Measurements from ENCODE around the gene SLC1A7. TPM values are rescaled to one million over a fixed set of nuclear protein-coding genes. Genes with fewer than 3 reads are reported as not detected.

The SLC1A7 gene
- total RNA-seq, 1 experiment from 2014 or later, result not detected

GRCh38 chr1:53107570-53108322 is 34.7 kb downstream of the SLC1A7 start:
- Histone ChIP-seq H3K27me3 (ENCODE audit: low read length) (no peaks in the 10 kb centered on the region), H4K20me1 (ENCODE audit: insufficient read depth, low read depth, low read length) (no peaks in the 10 kb centered on the region), H3K9me3 (ENCODE audit: low read length) (no peaks in the 10 kb centered on the region), H3K4me3 (ENCODE audit: low read length) (no peak overlapping the region), H3K27ac (ENCODE audit: low read length) (no peak overlapping the region), H3K4me1 (ENCODE audit: low read length) (peaks cover 12% of the 10 kb centered on the region), H3K9me2 (replicated peaks; ENCODE audit: insufficient read depth, low read length) (no peaks in the 10 kb centered on the region), H3K9ac (ENCODE audit: low read length) (no peak overlapping the region), H3K4me2 (ENCODE audit: low read depth, low read length, poor library complexity, severe bottlenecking) (no peak overlapping the region), H3K79me2 (ENCODE audit: low read length) (no peaks in the 10 kb centered on the region), H3K36me3 (ENCODE audit: insufficient read depth, low read length) (no peaks in the 10 kb centered on the region), H2AFZ (ENCODE audit: low read length) (no peak overlapping the region)
- DNase-seq, result no peak

DNA sequence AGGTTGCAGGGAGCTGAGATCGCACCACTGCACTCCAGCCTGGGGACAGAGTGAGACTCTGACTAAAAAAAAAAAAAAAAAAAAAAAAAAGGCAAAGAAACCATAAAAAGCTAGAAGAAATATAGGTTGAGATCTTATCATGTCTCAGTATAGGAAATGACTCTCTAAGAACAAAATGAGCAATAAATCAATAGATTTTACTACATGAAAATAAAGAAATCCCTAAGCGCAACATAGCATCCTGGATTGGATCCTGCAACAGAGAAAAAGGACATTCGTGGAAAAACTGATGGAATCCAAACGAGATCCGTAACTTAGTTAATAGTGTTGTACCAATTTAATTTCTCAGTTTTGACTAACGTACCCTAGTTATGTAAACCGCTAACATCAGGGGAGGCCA is 35.3 kb downstream of the SLC1A7 start:
- no peak overlapping the region for H3K4me3 ChIP-seq (ENCODE audit: low read length)
- H4K20me1 ChIP-seq (ENCODE audit: insufficient read depth, low read depth, low read length), result no peaks in the 10 kb centered on the region
- DNase-seq, result no peak
- H3K9me3 ChIP-seq (ENCODE audit: low read length), result no peaks in the 10 kb centered on the region
- no peak overlapping the region for H3K27ac ChIP-seq (ENCODE audit: low read length)
- H3K4me2 ChIP-seq (ENCODE audit: low read depth, low read length, poor library complexity, severe bottlenecking), result no peak overlapping the region
- H3K9me2 ChIP-seq (replicated peaks; ENCODE audit: insufficient read depth, low read length), result no peaks in the 10 kb centered on the region
- H2AFZ ChIP-seq (ENCODE audit: low read length), result no peak overlapping the region
- no peak overlapping the region for H3K9ac ChIP-seq (ENCODE audit: low read length)
- no peaks in the 10 kb centered on the region for H3K36me3 ChIP-seq (ENCODE audit: insufficient read depth, low read length)
- no peaks in the 10 kb centered on the region for H3K79me2 ChIP-seq (ENCODE audit: low read length)
- peaks cover 12% of the 10 kb centered on the region for H3K4me1 ChIP-seq (ENCODE audit: low read length)
- H3K27me3 ChIP-seq (ENCODE audit: low read length), result no peaks in the 10 kb centered on the region

- Histone ChIP-seq H3K9me2 (replicated peaks; ENCODE audit: insufficient read depth, low read length) (no peaks in the 10 kb centered on the region), H3K4me2 (ENCODE audit: low read depth, low read length, poor library complexity, severe bottlenecking) (no peak overlapping the region), H3K9ac (ENCODE audit: low read length) (no peak overlapping the region), H3K27ac (ENCODE audit: low read length) (no peak overlapping the region), H4K20me1 (ENCODE audit: insufficient read depth, low read depth, low read length) (no peaks in the 10 kb centered on the region), H3K9me3 (ENCODE audit: low read length) (peaks cover 23% of the 10 kb centered on the region), H3K79me2 (ENCODE audit: low read length) (no peaks in the 10 kb centered on the region), H3K4me3 (ENCODE audit: low read length) (no peak overlapping the region), H3K36me3 (ENCODE audit: insufficient read depth, low read length) (no peaks in the 10 kb centered on the region), H3K4me1 (ENCODE audit: low read length) (no peaks in the 10 kb centered on the region), H2AFZ (ENCODE audit: low read length) (no peak overlapping the region), H3K27me3 (ENCODE audit: low read length) (no peaks in the 10 kb centered on the region)
- DNase-seq, result no peak
Measured at GRCh38 chr1:53104289-53104913, 38.0 kb downstream of the SLC1A7 start.

GRCh38 chr1:53094533-53094919 is 47.9 kb downstream of the SLC1A7 start:
- H2AFZ ChIP-seq (ENCODE audit: low read length), result no peak overlapping the region
- H3K36me3 ChIP-seq (ENCODE audit: insufficient read depth, low read length), result no peaks in the 10 kb centered on the region

GRCh38 chr1:53093778-53094532 is 48.5 kb downstream of the SLC1A7 start:
- Histone ChIP-seq H3K9me2 (replicated peaks; ENCODE audit: insufficient read depth, low read length) (no peaks in the 10 kb centered on the region), H3K4me2 (ENCODE audit: low read depth, low read length, poor library complexity, severe bottlenecking) (no peak overlapping the region), H3K36me3 (ENCODE audit: insufficient read depth, low read length) (no peaks in the 10 kb centered on the region), H3K27me3 (ENCODE audit: low read length) (no peaks in the 10 kb centered on the region), H3K79me2 (ENCODE audit: low read length) (no peaks in the 10 kb centered on the region), H3K9me3 (ENCODE audit: low read length) (peaks cover 9% of the 10 kb centered on the region; the same call in 1 of the 2 replicates), H4K20me1 (ENCODE audit: insufficient read depth, low read depth, low read length) (no peaks in the 10 kb centered on the region), H3K4me1 (ENCODE audit: low read length) (no peaks in the 10 kb centered on the region), H3K4me3 (ENCODE audit: low read length) (no peak overlapping the region), H3K9ac (ENCODE audit: low read length) (no peak overlapping the region), H3K27ac (ENCODE audit: low read length) (no peak overlapping the region), H2AFZ (ENCODE audit: low read length) (no peak overlapping the region)
- DNase-seq, result no peak

More at GRCh38 chr1:53094533-53094919, 47.9 kb downstream of the SLC1A7 start:
- H3K4me3 ChIP-seq (ENCODE audit: low read length), result no peak overlapping the region
- H3K9me2 ChIP-seq (replicated peaks; ENCODE audit: insufficient read depth, low read length), result no peaks in the 10 kb centered on the region
- no peak overlapping the region for H3K27ac ChIP-seq (ENCODE audit: low read length)
- H3K4me1 ChIP-seq (ENCODE audit: low read length), result no peaks in the 10 kb centered on the region
- H3K9ac ChIP-seq (ENCODE audit: low read length), result no peak overlapping the region
- no peaks in the 10 kb centered on the region for H3K79me2 ChIP-seq (ENCODE audit: low read length)
- H3K9me3 ChIP-seq (ENCODE audit: low read length), result peaks cover 14% of the 10 kb centered on the region; the same call in 1 of the 2 replicates
- no peak overlapping the region for H3K4me2 ChIP-seq (ENCODE audit: low read depth, low read length, poor library complexity, severe bottlenecking)
- no peak for DNase-seq
- no peaks in the 10 kb centered on the region for H3K27me3 ChIP-seq (ENCODE audit: low read length)
- no peaks in the 10 kb centered on the region for H4K20me1 ChIP-seq (ENCODE audit: insufficient read depth, low read depth, low read length)

GRCh38 chr1:53093451-53093754 is 49.0 kb downstream of the SLC1A7 start:
- Histone ChIP-seq H3K27ac (ENCODE audit: low read length) (no peak overlapping the region), H3K36me3 (ENCODE audit: insufficient read depth, low read length) (no peaks in the 10 kb centered on the region), H3K79me2 (ENCODE audit: low read length) (no peaks in the 10 kb centered on the region), H2AFZ (ENCODE audit: low read length) (no peak overlapping the region), H4K20me1 (ENCODE audit: insufficient read depth, low read depth, low read length) (no peaks in the 10 kb centered on the region), H3K4me3 (ENCODE audit: low read length) (no peak overlapping the region), H3K9ac (ENCODE audit: low read length) (no peak overlapping the region), H3K4me1 (ENCODE audit: low read length) (no peaks in the 10 kb centered on the region), H3K9me2 (replicated peaks; ENCODE audit: insufficient read depth, low read length) (no peaks in the 10 kb centered on the region), H3K4me2 (ENCODE audit: low read depth, low read length, poor library complexity, severe bottlenecking) (no peak overlapping the region), H3K27me3 (ENCODE audit: low read length) (no peaks in the 10 kb centered on the region), H3K9me3 (ENCODE audit: low read length) (peaks cover 3% of the 10 kb centered on the region; the same call in 1 of the 2 replicates)
- no peak for DNase-seq

DNA sequence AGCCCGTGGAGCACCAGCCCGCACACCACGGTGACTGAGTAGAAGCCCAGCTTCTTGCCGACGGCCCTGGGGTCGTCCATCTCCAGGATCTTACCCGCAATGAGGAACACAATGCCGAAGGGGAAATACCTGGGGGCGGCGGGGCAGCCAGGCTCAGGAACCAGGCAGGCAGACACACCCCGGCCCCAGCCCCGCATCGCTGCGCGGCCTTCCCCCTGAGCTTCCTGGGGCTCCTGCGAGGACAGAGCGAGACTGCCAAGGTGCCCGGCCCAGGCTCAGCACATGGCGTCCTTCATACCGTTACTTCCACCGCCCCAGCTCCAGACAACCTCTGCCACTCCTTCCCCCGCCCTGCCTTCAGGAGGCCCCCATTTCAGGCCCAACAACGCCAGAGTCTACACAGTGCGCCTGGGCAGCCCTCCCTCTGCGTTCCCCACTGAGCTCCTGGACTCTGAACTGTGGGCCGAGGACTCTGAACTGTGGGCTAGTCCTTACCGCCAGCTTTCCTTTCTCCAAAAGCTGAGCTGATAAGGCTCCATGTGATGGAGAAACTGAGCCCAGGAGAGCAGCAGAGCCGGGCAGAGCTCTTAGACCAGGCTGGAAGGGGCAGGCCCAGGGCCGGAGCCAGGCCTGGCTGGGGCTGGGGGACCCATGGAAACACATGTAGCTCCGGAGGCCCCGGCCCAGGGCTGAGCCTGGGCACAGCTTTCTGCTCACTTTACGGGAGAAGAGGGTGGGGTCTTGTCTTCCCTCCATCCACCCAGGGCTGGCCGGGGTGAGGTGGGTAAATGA is 49.6 kb downstream of the SLC1A7 start:
- H4K20me1 ChIP-seq (ENCODE audit: insufficient read depth, low read depth, low read length), result no peaks in the 10 kb centered on the region
- H3K9ac ChIP-seq (ENCODE audit: low read length), result no peak overlapping the region
- no peaks in the 10 kb centered on the region for H3K4me1 ChIP-seq (ENCODE audit: low read length)
- no peaks in the 10 kb centered on the region; the same call in 1 of the 2 replicates for H3K9me3 ChIP-seq (ENCODE audit: low read length)
- H3K36me3 ChIP-seq (ENCODE audit: insufficient read depth, low read length), result no peaks in the 10 kb centered on the region
- DNase-seq, result no peak
- H3K4me2 ChIP-seq (ENCODE audit: low read depth, low read length, poor library complexity, severe bottlenecking), result no peak overlapping the region
- no peaks in the 10 kb centered on the region for H3K79me2 ChIP-seq (ENCODE audit: low read length)
- no peak overlapping the region for H3K27ac ChIP-seq (ENCODE audit: low read length)
- no peaks in the 10 kb centered on the region for H3K9me2 ChIP-seq (replicated peaks; ENCODE audit: insufficient read depth, low read length)
- H3K4me3 ChIP-seq (ENCODE audit: low read length), result no peak overlapping the region
- H2AFZ ChIP-seq (ENCODE audit: low read length), result no peak overlapping the region
- H3K27me3 ChIP-seq (ENCODE audit: low read length), result no peaks in the 10 kb centered on the region

All from Karpas-422 (cell line).